Measurements from ENCODE around the gene CNN2. TPM values are rescaled to one million over a fixed set of nuclear protein-coding genes. Genes with fewer than 3 reads are reported as not detected.

Gene CNN2
- total and polyA plus RNA-seq, 4 donors: 10.1 to 38.4 (median 26.8) TPM

GRCh38 chr19:1065606-1066109 is 39.2 kb downstream of the CNN2 start:
- no peak overlapping the region for H3K4me3 ChIP-seq (ENCODE audit: low read depth in 1 of 3, low read length in 3 of 3)
- no peaks in the 10 kb centered on the region for H3K36me3 ChIP-seq (ENCODE audit: control insufficient read depth in 4 of 4, insufficient read depth in 3 of 4, low read depth in 1 of 4, low read length in 3 of 4)
- 60% methylated on average over 17 of the region's 17 CpGs for WGBS
- no peak for DNase-seq (ENCODE audit: low spot score)
- peaks cover 0 to 4% (median 2%) of the 10 kb centered on the region in 4 donors for H3K27me3 ChIP-seq (ENCODE audit: control insufficient read depth in 4 of 4, insufficient read depth in 4 of 4, low read length in 3 of 4)
- H3K27ac ChIP-seq (ENCODE audit: low read depth in 1 of 2, low read length in 2 of 2): no peak overlapping the region
- H3K4me1 ChIP-seq (ENCODE audit: control insufficient read depth in 4 of 4, insufficient read depth in 4 of 4, low read length in 3 of 4): peaks cover 2 to 22% (median 11%) of the 10 kb centered on the region in 4 donors
- H3K9ac ChIP-seq (ENCODE audit: low read depth in 1 of 2, low read length in 2 of 2): no peak overlapping the region
- H3K9me3 ChIP-seq (ENCODE audit: control insufficient read depth in 4 of 4, low read length in 3 of 4): no peaks in the 10 kb centered on the region
- TF ChIP-seq FOXA1 (IDR thresholded peaks at IDR 0.05) (no peak), EGR1 (IDR thresholded peaks at IDR 0.05; ENCODE audit: low read depth in 2 of 2) (no peak), HNF4G (IDR thresholded peaks at IDR 0.05) (no peak), HNF4A (conservative IDR thresholded peaks at IDR 0.05) (no peak), ATF3 (IDR thresholded peaks at IDR 0.05) (no peak), SP1 (IDR thresholded peaks at IDR 0.05) (no peak), TAF1 (conservative IDR thresholded peaks at IDR 0.05) (no peak), MAX (IDR thresholded peaks at IDR 0.05) (no peak), RAD21 (IDR thresholded peaks at IDR 0.05) (no peak), CTCF (IDR thresholded peaks at IDR 0.05; ENCODE audit: low read depth, low read length, missing input control) (no peak), RXRA (IDR thresholded peaks at IDR 0.05) (no peak), FOXA2 (IDR thresholded peaks at IDR 0.05) (no peak), REST (IDR thresholded peaks at IDR 0.05) (no peak), JUND (IDR thresholded peaks at IDR 0.05) (no peak), NR2F2 (IDR thresholded peaks at IDR 0.05) (no peak), GABPA (IDR thresholded peaks at IDR 0.05 in 1 of 2, conservative IDR thresholded peaks at IDR 0.05 in 1 of 2) (no peak), YY1 (IDR thresholded peaks at IDR 0.05) (no peak)
- TF ChIP-seq, protein P1, sequence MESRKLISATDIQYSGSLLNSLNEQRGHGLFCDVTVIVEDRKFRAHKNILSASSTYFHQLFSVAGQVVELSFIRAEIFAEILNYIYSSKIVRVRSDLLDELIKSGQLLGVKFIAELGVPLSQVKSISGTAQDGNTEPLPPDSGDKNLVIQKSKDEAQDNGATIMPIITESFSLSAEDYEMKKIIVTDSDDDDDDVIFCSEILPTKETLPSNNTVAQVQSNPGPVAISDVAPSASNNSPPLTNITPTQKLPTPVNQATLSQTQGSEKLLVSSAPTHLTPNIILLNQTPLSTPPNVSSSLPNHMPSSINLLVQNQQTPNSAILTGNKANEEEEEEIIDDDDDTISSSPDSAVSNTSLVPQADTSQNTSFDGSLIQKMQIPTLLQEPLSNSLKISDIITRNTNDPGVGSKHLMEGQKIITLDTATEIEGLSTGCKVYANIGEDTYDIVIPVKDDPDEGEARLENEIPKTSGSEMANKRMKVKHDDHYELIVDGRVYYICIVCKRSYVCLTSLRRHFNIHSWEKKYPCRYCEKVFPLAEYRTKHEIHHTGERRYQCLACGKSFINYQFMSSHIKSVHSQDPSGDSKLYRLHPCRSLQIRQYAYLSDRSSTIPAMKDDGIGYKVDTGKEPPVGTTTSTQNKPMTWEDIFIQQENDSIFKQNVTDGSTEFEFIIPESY (IDR thresholded peaks at IDR 0.05): no peak

All from liver (tissue), 9 donors.